Measurements from ENCODE around the gene RETN. TPM values are rescaled to one million over a fixed set of nuclear protein-coding genes. Genes with fewer than 3 reads are reported as not detected.
A peak's percentile ranks its signal among the peaks of the same experiment; 100 is the strongest.

Gene RETN
- total RNA-seq, 2 experiments from 2014 or later, result not detected

DNA sequence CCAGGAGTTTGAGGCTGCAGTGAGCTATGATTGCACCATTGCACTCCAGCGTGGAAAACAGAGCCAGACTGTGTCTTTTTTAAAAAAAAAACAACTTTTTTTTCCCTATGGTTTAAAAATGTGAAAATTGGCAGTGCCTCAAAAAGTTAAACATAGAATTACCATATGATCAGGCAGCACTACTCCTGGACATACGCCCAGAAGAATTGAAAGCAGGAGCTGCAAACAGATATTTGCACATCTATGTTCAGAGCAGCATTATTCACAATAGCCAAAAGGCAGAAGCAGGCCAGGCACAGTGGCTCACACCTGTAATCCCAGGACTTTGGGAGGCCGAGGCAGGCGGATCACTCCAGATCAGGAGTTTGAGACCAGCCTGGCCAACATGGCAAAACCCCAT, 3.8 kb upstream of the RETN start:
- Histone ChIP-seq H3K4me1 (ENCODE audit: insufficient read depth, low read length) (peaks cover 16% of the 10 kb centered on the region), H3K27ac (ENCODE audit: low read depth in 1 of 2, low read length in 2 of 2) (no peak overlapping the region), H3K9me3 (ENCODE audit: control insufficient read depth in 1 of 2, insufficient read depth in 1 of 2, low read length in 2 of 2) (peaks cover 0 to under 1% of the 10 kb centered on the region in 2 experiments), H3K36me3 (ENCODE audit: insufficient read depth, low read length) (no peaks in the 10 kb centered on the region), H3K27me3 (ENCODE audit: control insufficient read depth in 1 of 2, insufficient read depth in 2 of 2, low read length in 2 of 2) (peaks cover 2 to 10% of the 10 kb centered on the region in 2 experiments), H3K4me3 (ENCODE audit: low read length) (no peak overlapping the region)
- H3K4me1 Mint-ChIP-seq (ENCODE audit: low read depth), result peaks cover 5% of the 10 kb centered on the region
- peaks cover 14% of the 10 kb centered on the region for H3K27me3 Mint-ChIP-seq
- ChIA-PET CTCF (interaction anchor here (2.0 kb wide), 1 partner anchor 16 kb away, joined by 5 read pairs; the partner anchor contains the start of gene TRAPPC5), POLR2A (no interaction called here)
- H3K36me3 Mint-ChIP-seq (ENCODE audit: low read depth), result no peaks in the 10 kb centered on the region
- no peak overlapping the region for H3K4me3 Mint-ChIP-seq
- intact Hi-C loops (cut with DNase I, micrococcal nuclease), result no loop called here
- DNase-seq (no peak), ATAC-seq (ENCODE audit: poor library complexity) (no peak)
- TF ChIP-seq, protein P1, sequence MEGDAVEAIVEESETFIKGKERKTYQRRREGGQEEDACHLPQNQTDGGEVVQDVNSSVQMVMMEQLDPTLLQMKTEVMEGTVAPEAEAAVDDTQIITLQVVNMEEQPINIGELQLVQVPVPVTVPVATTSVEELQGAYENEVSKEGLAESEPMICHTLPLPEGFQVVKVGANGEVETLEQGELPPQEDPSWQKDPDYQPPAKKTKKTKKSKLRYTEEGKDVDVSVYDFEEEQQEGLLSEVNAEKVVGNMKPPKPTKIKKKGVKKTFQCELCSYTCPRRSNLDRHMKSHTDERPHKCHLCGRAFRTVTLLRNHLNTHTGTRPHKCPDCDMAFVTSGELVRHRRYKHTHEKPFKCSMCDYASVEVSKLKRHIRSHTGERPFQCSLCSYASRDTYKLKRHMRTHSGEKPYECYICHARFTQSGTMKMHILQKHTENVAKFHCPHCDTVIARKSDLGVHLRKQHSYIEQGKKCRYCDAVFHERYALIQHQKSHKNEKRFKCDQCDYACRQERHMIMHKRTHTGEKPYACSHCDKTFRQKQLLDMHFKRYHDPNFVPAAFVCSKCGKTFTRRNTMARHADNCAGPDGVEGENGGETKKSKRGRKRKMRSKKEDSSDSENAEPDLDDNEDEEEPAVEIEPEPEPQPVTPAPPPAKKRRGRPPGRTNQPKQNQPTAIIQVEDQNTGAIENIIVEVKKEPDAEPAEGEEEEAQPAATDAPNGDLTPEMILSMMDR (IDR thresholded peaks at IDR 0.05), result no peak
- H3K27ac Mint-ChIP-seq, result no peak overlapping the region
- H3K9me3 Mint-ChIP-seq, result no peaks in the 10 kb centered on the region

DNA sequence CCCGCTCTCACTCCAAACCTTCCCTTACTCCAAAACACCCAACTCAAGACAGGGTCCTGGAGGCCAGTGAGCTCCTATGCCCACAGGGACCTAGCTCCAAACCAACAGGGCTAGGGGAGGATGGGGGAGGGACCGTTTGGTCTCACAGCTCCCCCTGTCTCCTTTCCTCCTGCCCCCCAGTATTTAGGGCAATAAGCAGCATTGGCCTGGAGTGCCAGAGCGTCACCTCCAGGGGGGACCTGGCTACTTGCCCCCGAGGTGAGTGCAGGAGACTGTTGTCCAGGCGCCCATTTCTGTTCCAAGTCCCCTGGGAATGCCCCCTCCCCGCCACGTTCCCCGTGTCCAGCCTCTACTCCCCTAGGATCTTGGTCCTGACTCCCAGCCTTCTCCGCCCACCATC, 792 bp downstream of the RETN start:
- no peaks in the 10 kb centered on the region for H3K9me3 Mint-ChIP-seq
- H3K9me3 ChIP-seq (ENCODE audit: control insufficient read depth in 1 of 2, insufficient read depth in 1 of 2, low read length in 2 of 2), result peaks cover 0 to 7% of the 10 kb centered on the region in 2 experiments
- peaks cover 51% of the 10 kb centered on the region for H3K27me3 Mint-ChIP-seq
- no peaks in the 10 kb centered on the region for H3K36me3 Mint-ChIP-seq (ENCODE audit: low read depth)
- H3K36me3 ChIP-seq (ENCODE audit: insufficient read depth, low read length), result no peaks in the 10 kb centered on the region
- H3K4me3 Mint-ChIP-seq, result no peak overlapping the region
- ATAC-seq (ENCODE audit: poor library complexity) (no peak), DNase-seq (no peak)
- H3K4me1 Mint-ChIP-seq (ENCODE audit: low read depth), result peaks cover 19% of the 10 kb centered on the region
- TF ChIP-seq, protein P1 (IDR thresholded peaks at IDR 0.05), result no peak
- no peak overlapping the region for H3K27ac Mint-ChIP-seq
- ChIA-PET POLR2A (interaction anchor here (1.8 kb wide), 1 partner anchor 11 kb away, joined by 6 read pairs; the partner anchor contains the start of gene TRAPPC5), CTCF (no interaction called here)
- H3K27me3 ChIP-seq (ENCODE audit: control insufficient read depth in 1 of 2, insufficient read depth in 2 of 2, low read length in 2 of 2), result peaks cover 13 to 19% of the 10 kb centered on the region in 2 experiments
- no peak overlapping the region for H3K27ac ChIP-seq (ENCODE audit: low read depth in 1 of 2, low read length in 2 of 2)
- peaks cover 30% of the 10 kb centered on the region for H3K4me1 ChIP-seq (ENCODE audit: insufficient read depth, low read length)
- intact Hi-C loops (cut with DNase I, micrococcal nuclease), result no loop called here
- no peak overlapping the region for H3K4me3 ChIP-seq (ENCODE audit: low read length)

DNA sequence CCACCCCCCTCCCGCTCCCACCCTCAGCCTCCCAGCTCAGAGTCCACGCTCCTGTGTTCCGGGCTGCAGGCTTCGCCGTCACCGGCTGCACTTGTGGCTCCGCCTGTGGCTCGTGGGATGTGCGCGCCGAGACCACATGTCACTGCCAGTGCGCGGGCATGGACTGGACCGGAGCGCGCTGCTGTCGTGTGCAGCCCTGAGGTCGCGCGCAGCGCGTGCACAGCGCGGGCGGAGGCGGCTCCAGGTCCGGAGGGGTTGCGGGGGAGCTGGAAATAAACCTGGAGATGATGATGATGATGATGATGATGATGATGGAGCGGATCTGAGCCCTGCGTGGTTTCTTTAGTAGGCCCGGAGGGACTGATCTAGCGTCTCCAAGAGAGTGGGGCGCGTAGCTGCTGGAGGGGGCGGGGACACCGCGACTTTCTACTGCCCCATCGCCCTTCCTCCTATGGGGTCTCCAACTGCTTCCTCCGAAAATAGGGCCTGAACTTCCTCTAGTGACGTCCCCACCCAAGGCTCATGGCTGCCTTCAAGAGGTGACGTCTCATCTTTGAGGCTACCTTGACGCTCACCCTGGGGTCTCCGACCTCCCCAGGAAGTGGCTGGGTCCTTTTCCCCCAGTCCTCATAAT, 1.4 kb downstream of the RETN start:
- H3K4me1 ChIP-seq (ENCODE audit: insufficient read depth, low read length), result peaks cover 30% of the 10 kb centered on the region
- peaks cover 52% of the 10 kb centered on the region for H3K27me3 Mint-ChIP-seq
- intact Hi-C loops (cut with DNase I, micrococcal nuclease), result no loop called here

More for the DNA sequence above, 1.4 kb downstream of the RETN start:
- ATAC-seq (ENCODE audit: poor library complexity), result peak; percentile 55
- ChIA-PET POLR2A (interaction anchor here (1.8 kb wide), 1 partner anchor 11 kb away, joined by 6 read pairs; the partner anchor contains the start of gene TRAPPC5), CTCF (interaction anchor here (1.6 kb wide), 1 partner anchor 10 kb away, joined by 9 read pairs; the partner anchor contains the start of gene TRAPPC5)
- Histone ChIP-seq H3K9me3 (ENCODE audit: control insufficient read depth in 1 of 2, insufficient read depth in 1 of 2, low read length in 2 of 2) (peaks cover 0 to 7% of the 10 kb centered on the region in 2 experiments), H3K27me3 (ENCODE audit: control insufficient read depth in 1 of 2, insufficient read depth in 2 of 2, low read length in 2 of 2) (peaks cover 13 to 19% of the 10 kb centered on the region in 2 experiments), H3K27ac (ENCODE audit: low read depth in 1 of 2, low read length in 2 of 2) (no peak overlapping the region), H3K36me3 (ENCODE audit: insufficient read depth, low read length) (no peaks in the 10 kb centered on the region), H3K4me3 (ENCODE audit: low read length) (peak overlapping the region; percentile 25)
- Mint-ChIP-seq H3K9me3 (no peaks in the 10 kb centered on the region), H3K4me3 (peak overlapping the region; percentile 54), H3K27ac (no peak overlapping the region), H3K4me1 (ENCODE audit: low read depth) (peaks cover 20% of the 10 kb centered on the region), H3K36me3 (ENCODE audit: low read depth) (no peaks in the 10 kb centered on the region)
- DNase-seq, result peak in 4 of 14 experiments; percentile 13 to 66 (median 44)
- TF ChIP-seq, protein P1 (IDR thresholded peaks at IDR 0.05), result no peak
